ENCODE data around the gene RTP1. TPM values are rescaled to one million over a fixed set of nuclear protein-coding genes. Genes with fewer than 3 reads are reported as not detected.

RTP1 gene
- total and polyA plus RNA-seq, 9 donors, result 0.08 TPM; not detected in 8

- H3K27ac ChIP-seq, result no peak overlapping the region
- TF ChIP-seq, protein P1, sequence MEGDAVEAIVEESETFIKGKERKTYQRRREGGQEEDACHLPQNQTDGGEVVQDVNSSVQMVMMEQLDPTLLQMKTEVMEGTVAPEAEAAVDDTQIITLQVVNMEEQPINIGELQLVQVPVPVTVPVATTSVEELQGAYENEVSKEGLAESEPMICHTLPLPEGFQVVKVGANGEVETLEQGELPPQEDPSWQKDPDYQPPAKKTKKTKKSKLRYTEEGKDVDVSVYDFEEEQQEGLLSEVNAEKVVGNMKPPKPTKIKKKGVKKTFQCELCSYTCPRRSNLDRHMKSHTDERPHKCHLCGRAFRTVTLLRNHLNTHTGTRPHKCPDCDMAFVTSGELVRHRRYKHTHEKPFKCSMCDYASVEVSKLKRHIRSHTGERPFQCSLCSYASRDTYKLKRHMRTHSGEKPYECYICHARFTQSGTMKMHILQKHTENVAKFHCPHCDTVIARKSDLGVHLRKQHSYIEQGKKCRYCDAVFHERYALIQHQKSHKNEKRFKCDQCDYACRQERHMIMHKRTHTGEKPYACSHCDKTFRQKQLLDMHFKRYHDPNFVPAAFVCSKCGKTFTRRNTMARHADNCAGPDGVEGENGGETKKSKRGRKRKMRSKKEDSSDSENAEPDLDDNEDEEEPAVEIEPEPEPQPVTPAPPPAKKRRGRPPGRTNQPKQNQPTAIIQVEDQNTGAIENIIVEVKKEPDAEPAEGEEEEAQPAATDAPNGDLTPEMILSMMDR (IDR thresholded peaks at IDR 0.05), result no peak
- TF ChIP-seq EP300 (IDR thresholded peaks at IDR 0.05), result no peak
Observed at GRCh38 chr3:187213616-187214015, 16.3 kb downstream of the RTP1 start.

DNA sequence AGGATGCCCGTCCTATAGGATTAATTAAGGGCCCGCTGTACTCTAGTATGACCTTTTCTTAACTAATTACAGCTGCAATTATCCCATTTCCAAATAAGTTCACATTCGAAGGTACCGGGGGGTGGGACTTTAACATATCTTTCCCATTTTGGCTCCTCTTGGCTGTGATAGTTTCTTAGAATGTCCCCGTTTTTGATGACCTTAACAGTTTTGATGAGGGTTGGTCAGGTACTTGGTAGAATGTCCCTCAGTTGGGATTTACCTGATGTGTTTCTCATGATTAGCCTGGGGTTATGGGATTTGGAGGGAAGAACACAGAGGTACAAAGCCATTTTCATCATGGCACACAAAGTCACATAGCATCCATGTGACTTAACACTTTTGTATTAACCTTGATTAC is 18.2 kb downstream of the RTP1 start:
- Histone ChIP-seq H3K27me3 (no peaks in the 10 kb centered on the region), H3K4me1 (ENCODE audit: insufficient read depth) (peaks cover 3% of the 10 kb centered on the region), H3K9me3 (no peaks in the 10 kb centered on the region), H3K27ac (no peak overlapping the region), H3K4me3 (no peak overlapping the region), H3K36me3 (no peaks in the 10 kb centered on the region)
- TF ChIP-seq POLR2A (IDR thresholded peaks at IDR 0.05), result no peak
- no peak for TF ChIP-seq EP300 (IDR thresholded peaks at IDR 0.05)
- TF ChIP-seq, protein P1 (IDR thresholded peaks at IDR 0.05), result no peak
- DNase-seq, result no peak
- intact Hi-C loops (cut with DNase I), result loop anchor here in 2 of 4 donors (5.0 kb wide), 2 partner anchors 467 to 497 kb away; no protein-coding TSS in a partner anchor
- WGBS, 3 donors, result 84 to 98% (median 92%) methylated on average over 5 of the region's 5 CpGs

More at GRCh38 chr3:187213616-187214015, 16.3 kb downstream of the RTP1 start:
- H3K9me3 ChIP-seq, result no peaks in the 10 kb centered on the region
- H3K27me3 ChIP-seq, result no peaks in the 10 kb centered on the region
- no peaks in the 10 kb centered on the region for H3K36me3 ChIP-seq
- intact Hi-C loops (cut with DNase I), result no loop called here
- peaks cover 3% of the 10 kb centered on the region for H3K4me1 ChIP-seq (ENCODE audit: insufficient read depth)
- DNase-seq, result no peak
- WGBS, 3 donors, result 92 to 100% (median 93%) methylated on average over 1 of the region's 1 CpG
- H3K4me3 ChIP-seq, result no peak overlapping the region

DNA sequence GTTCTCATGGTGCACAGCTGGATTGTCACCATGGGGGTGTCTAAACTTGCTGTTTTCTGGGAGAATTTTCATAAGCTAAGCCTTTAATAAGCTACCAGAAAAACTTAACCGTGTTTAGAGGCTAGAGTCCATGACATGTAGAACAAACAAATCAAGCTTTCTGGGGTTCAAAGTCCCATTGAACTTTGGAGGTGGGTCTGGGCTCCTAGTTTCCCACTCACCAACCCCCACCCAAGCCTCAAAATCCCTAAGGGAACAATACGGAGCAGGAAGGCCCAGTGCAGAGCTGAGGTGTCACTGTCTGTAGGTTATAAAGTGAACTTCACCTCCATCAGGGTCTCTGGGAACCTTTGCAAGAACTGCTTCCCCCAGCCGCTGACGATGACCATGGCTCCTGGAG is 25.5 kb downstream of the RTP1 start:
- no peak for DNase-seq
- Histone ChIP-seq H3K27ac (no peak overlapping the region), H3K4me1 (ENCODE audit: insufficient read depth) (no peaks in the 10 kb centered on the region), H3K4me3 (no peak overlapping the region), H3K36me3 (no peaks in the 10 kb centered on the region), H3K9me3 (no peaks in the 10 kb centered on the region), H3K27me3 (no peaks in the 10 kb centered on the region)
- WGBS, 3 donors, result 75 to 85% (median 81%) methylated on average over 4 of the region's 4 CpGs
- intact Hi-C loops (cut with DNase I), result loop anchor here in 3 of 4 donors (5.0 to 10.0 kb wide), 4 partner anchors 92 to 454 kb away; partner anchors contain the start of gene SST (in 1 of the 3)
- TF ChIP-seq POLR2A (IDR thresholded peaks at IDR 0.05) (no peak), EP300 (IDR thresholded peaks at IDR 0.05) (no peak)
- TF ChIP-seq, protein P1 (IDR thresholded peaks at IDR 0.05), result no peak

DNA sequence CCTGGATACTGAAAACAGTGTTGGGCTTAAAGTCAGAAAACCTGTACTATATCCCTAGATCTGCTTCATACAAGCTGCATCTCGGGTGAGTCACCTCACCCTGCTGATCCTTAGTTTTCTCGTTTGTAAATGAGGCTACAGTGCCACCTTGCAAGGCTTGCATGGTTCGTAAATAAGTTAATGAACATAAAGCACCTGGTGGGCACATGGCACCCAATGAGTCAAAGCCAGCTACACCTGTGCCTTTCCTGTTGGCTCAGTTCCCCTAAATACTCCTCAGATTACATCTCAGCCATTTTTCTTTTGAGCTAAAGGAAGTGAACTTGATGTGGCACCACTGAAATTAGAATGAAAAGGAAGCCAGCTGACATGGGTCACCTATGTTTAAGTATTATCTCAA is 26.5 kb downstream of the RTP1 start:
- intact Hi-C loops (cut with DNase I), result loop anchor here in 3 of 4 donors (5.0 to 10.0 kb wide), 4 partner anchors 91 to 454 kb away; partner anchors contain the start of gene SST (in 1 of the 3)
- no peaks in the 10 kb centered on the region for H3K27me3 ChIP-seq
- H3K9me3 ChIP-seq, result no peaks in the 10 kb centered on the region
- H3K4me3 ChIP-seq, result no peak overlapping the region
- 76 to 86% (median 79%) methylated on average over 3 of the region's 3 CpGs for WGBS, 3 donors
- DNase-seq, result no peak
- TF ChIP-seq, protein P1 (IDR thresholded peaks at IDR 0.05), result no peak
- TF ChIP-seq POLR2A (IDR thresholded peaks at IDR 0.05) (no peak), EP300 (IDR thresholded peaks at IDR 0.05) (no peak)
- no peaks in the 10 kb centered on the region for H3K4me1 ChIP-seq (ENCODE audit: insufficient read depth)
- H3K27ac ChIP-seq, result no peak overlapping the region
- no peaks in the 10 kb centered on the region for H3K36me3 ChIP-seq
